Fibroblast of lung (primary cell): ENCODE measurements around the gene WIPI1. TPM values are rescaled to one million over a fixed set of nuclear protein-coding genes. Genes with fewer than 3 reads are reported as not detected.
A peak's percentile ranks its signal among the peaks of the same experiment; 100 is the strongest.

Source experiments
- DNase-seq, 2 donors: peaks; one replicate each; pipeline versions ENCODE4 v3.0.0 to v3.0.0-alpha.2; 2010; ENCODE audit warnings: low read depth in 2 of 2
- H2AFZ ChIP-seq: 2 replicates; pipeline ENCODE4 v1.5.1; 2012; ENCODE audit warnings: low read length, control low read depth, inconsistent platforms
- H3K27ac ChIP-seq: 2 replicates; pipeline ENCODE4 v1.5.1; 2011; ENCODE audit warnings: low read length, control low read depth; ENCODE audit not compliant: insufficient read depth
- H3K27me3 ChIP-seq: 2 replicates; pipeline ENCODE4 v1.5.1; 2011; ENCODE audit warnings: mild to moderate bottlenecking, low read length; ENCODE audit not compliant: control insufficient read depth, insufficient read depth
- H3K36me3 ChIP-seq: 2 replicates; pipeline ENCODE4 v1.5.1; 2011; ENCODE audit warnings: low read length; ENCODE audit not compliant: control insufficient read depth, insufficient read depth
- H3K4me1 ChIP-seq: 2 replicates; pipeline ENCODE4 v1.5.1; 2011; ENCODE audit warnings: low read length; ENCODE audit not compliant: control insufficient read depth, insufficient read depth; ENCODE audit errors: extremely low read depth
- H3K4me2 ChIP-seq: 2 replicates; pipeline ENCODE4 v1.5.1; 2011; ENCODE audit warnings: low read length, control low read depth; ENCODE audit not compliant: insufficient read depth; ENCODE audit errors: extremely low read depth
- H3K4me3 ChIP-seq, 4 experiments: fragments of 200-600 bp in 1 of 4; sonication (generic) in 1 of 4; replicated peaks in 1 of 4; 2 replicates each; pipeline ENCODE4 v1.5.1; 2011 to 2016; ENCODE audit warnings: low read length in 4 of 4, low read depth in 3 of 4, mild to moderate bottlenecking in 3 of 4, control low read depth in 2 of 4, inconsistent platforms in 1 of 4, mixed read lengths in 1 of 4; ENCODE audit not compliant: insufficient read depth in 1 of 4; ENCODE audit errors: control extremely low read depth in 1 of 4
- H3K79me2 ChIP-seq: 2 replicates; pipeline ENCODE4 v1.5.1; 2012; ENCODE audit warnings: mild to moderate bottlenecking, low read length, inconsistent platforms; ENCODE audit not compliant: control insufficient read depth, insufficient read depth
- H3K9ac ChIP-seq: 2 replicates; pipeline ENCODE4 v1.5.1; 2011; ENCODE audit warnings: mild to moderate bottlenecking, low read length, control low read depth; ENCODE audit not compliant: insufficient read depth
- H3K9me3 ChIP-seq: 2 replicates; pipeline ENCODE4 v1.5.1; 2012; ENCODE audit warnings: low read depth, low read length; ENCODE audit not compliant: control insufficient read depth, insufficient read depth
- H4K20me1 ChIP-seq: 2 replicates; pipeline ENCODE4 v1.5.1; 2011; ENCODE audit warnings: low read length; ENCODE audit not compliant: control insufficient read depth, insufficient read depth; ENCODE audit errors: extremely low read depth
- EZH2 ChIP-seq: IDR thresholded peaks from 2 replicates; pipeline ENCODE4 v1.5.1; 2012; ENCODE audit warnings: low read length, control low read depth, mild to moderate bottlenecking; ENCODE audit errors: missing control alignments
- polyA plus RNA-seq, 2 donors: library from polyadenylated mRNA; depleted of rRNA in 1 of 2; stranded (reverse) in 1 of 2; unstranded in 1 of 2; fragments of >200 nt; gene quantifications; 2 replicates each; pipeline ENCODE4 v1.2.1, GENCODE V29; 2011 to 2012; ENCODE audit warnings: missing spikeins in 1 of 2
- total RNA-seq: library from RNA; depleted of rRNA; stranded (reverse); fragments of >200 nt; gene quantifications from 2 replicates; pipeline ENCODE4 v1.2.1, GENCODE V29; 2014
- TF ChIP-seq, protein P1 (sequence below), 2 donors: IDR thresholded peaks in 1 of 2; conservative IDR thresholded peaks in 1 of 2; 1 replicate in 1 of 2; 2 replicates in 1 of 2; pipeline ENCODE4 v1.5.1; 2011 to 2012; ENCODE audit warnings: low read length in 2 of 2, control low read depth in 1 of 2, inconsistent platforms in 1 of 2, low read depth in 1 of 2, mild to moderate bottlenecking in 1 of 2

The WIPI1 gene
- total and polyA plus RNA-seq, 2 donors (not counting 1 experiment from before 2014, with no cell fraction given) = 158 to 251 TPM

- peak in 1 of 2 donors; percentile 5 for DNase-seq
- Histone ChIP-seq H3K4me1 (peaks cover 6% of the 10 kb centered on the region), H3K9ac (no peak overlapping the region), H3K27me3 (no peaks in the 10 kb centered on the region), H4K20me1 (no peaks in the 10 kb centered on the region), H3K4me2 (peak overlapping the region; percentile 38), H3K9me3 (no peaks in the 10 kb centered on the region), H3K79me2 (no peaks in the 10 kb centered on the region), H3K36me3 (peaks cover 22% of the 10 kb centered on the region), H3K27ac (peak overlapping the region; percentile 43), H2AFZ (peak overlapping the region; percentile 45), H3K4me3 (no peak overlapping the region)
- no peak for TF ChIP-seq EZH2
- TF ChIP-seq, protein P1, sequence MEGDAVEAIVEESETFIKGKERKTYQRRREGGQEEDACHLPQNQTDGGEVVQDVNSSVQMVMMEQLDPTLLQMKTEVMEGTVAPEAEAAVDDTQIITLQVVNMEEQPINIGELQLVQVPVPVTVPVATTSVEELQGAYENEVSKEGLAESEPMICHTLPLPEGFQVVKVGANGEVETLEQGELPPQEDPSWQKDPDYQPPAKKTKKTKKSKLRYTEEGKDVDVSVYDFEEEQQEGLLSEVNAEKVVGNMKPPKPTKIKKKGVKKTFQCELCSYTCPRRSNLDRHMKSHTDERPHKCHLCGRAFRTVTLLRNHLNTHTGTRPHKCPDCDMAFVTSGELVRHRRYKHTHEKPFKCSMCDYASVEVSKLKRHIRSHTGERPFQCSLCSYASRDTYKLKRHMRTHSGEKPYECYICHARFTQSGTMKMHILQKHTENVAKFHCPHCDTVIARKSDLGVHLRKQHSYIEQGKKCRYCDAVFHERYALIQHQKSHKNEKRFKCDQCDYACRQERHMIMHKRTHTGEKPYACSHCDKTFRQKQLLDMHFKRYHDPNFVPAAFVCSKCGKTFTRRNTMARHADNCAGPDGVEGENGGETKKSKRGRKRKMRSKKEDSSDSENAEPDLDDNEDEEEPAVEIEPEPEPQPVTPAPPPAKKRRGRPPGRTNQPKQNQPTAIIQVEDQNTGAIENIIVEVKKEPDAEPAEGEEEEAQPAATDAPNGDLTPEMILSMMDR (conservative IDR thresholded peaks at IDR 0.05 in 1 of 2, IDR thresholded peaks at IDR 0.05 in 1 of 2; ENCODE audit: low read depth in 1 of 2, low read length in 2 of 2) = no peak
Observed at GRCh38 chr17:68437979-68438822, 19.1 kb downstream of the WIPI1 start.

- Histone ChIP-seq H3K27ac (peak overlapping the region; percentile 51), H3K9ac (no peak overlapping the region), H3K4me3 (no peak overlapping the region)
Observed at GRCh38 chr17:68435876-68436842, 21.1 kb downstream of the WIPI1 start.

More at GRCh38 chr17:68435876-68436842, 21.1 kb downstream of the WIPI1 start:
- H3K4me1 ChIP-seq = peaks cover 6% of the 10 kb centered on the region
- H3K9me3 ChIP-seq = no peaks in the 10 kb centered on the region
- H3K27me3 ChIP-seq = no peaks in the 10 kb centered on the region
- H2AFZ ChIP-seq = no peak overlapping the region
- peak; percentile 55 to 78 for DNase-seq
- H3K79me2 ChIP-seq = no peaks in the 10 kb centered on the region
- no peaks in the 10 kb centered on the region for H4K20me1 ChIP-seq
- no peak for TF ChIP-seq EZH2
- TF ChIP-seq, protein P1 (conservative IDR thresholded peaks at IDR 0.05 in 1 of 2, IDR thresholded peaks at IDR 0.05 in 1 of 2; ENCODE audit: low read depth in 1 of 2, low read length in 2 of 2) = peak; percentile 96 to 99
- peaks cover 29% of the 10 kb centered on the region for H3K36me3 ChIP-seq
- no peak overlapping the region for H3K4me2 ChIP-seq
